Inferior parietal cortex (tissue), 1 donor: Measurements from ENCODE around the gene PSMA8.
A peak's percentile ranks its signal among the peaks of the same experiment; 100 is the strongest.
"Not testable (repeated sequence)": the region's sequence is repeated elsewhere in the genome, so short reads cannot be mapped to it uniquely, and the experiment has no call there.

Experiments
- DNase-seq: peaks from one replicate; pipeline ENCODE4 v3.0.0-alpha.2; 2016; ENCODE audit errors: extremely low spot score

Gene PSMA8

DNA sequence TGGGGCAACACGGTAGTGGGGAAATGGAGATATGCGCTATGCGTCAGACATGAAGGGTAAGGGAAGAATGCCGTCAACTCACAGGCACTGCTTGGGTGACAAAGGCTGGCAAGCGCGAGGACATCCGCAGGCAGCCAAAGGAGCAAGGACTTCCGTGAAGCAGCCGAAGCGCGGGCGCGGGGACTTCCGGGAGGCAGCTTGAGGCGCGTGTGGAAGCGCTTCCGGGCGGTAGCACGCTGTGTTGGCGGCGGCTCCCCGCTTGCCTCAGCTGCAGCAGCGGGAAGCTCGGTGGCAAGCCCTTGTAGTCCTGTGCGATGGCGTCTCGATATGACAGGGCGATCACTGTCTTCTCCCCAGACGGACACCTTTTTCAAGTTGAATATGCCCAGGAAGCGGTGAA lies at the start of gene PSMA8:
TSS of gene PSMA8 (plus strand) at position 218 of the 400 bp plus-strand sequence. CDS start at position 315, 97 bp downstream.
- DNase-seq = no peak

DNA sequence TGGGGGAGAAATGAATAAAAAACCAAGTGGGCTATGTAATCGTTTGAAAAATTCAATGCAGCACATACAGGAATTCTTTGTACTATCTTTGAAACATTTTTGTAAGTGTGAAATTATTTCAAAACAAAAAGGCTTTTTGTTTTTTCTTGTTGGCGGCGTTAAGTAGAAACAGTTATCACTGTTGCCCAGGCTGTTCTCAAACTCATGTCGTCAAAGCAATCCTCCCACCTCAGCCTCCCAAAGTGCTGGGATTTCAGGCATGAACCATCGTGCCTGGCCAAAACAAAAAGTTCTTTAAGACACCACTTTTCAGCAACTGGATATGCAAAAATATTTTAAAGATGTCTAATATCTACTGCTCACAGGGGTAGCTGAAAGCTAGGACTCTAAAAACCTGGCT lies 48.6 kb upstream of the PSMA8 start:
- no peak for DNase-seq

GRCh38 chr18:26086959-26087358 lies 46.7 kb upstream of the PSMA8 start:
- no peak for DNase-seq

DNA sequence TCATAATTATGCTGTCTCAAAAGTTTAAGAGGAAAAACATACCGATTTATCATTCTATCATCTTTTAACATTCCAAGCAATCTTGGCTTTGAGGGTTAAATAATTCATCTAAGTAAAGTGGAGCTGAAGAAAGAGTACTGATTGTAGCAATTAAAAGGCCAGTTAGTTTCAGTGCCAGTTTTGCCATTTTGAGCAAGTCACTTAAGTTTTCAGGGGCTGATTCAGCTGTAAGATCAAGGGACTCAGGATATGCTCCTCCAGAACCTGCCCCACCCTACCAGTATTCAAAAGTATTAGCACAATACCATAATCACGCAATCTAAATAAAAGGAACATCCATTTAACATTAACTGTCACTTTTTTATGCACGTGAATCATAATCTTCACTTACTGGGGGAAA lies 45.2 kb upstream of the PSMA8 start:
- no peak for DNase-seq

GRCh38 chr18:26089293-26090129 lies 44.2 kb upstream of the PSMA8 start:
- peak; percentile 52 for DNase-seq

DNA sequence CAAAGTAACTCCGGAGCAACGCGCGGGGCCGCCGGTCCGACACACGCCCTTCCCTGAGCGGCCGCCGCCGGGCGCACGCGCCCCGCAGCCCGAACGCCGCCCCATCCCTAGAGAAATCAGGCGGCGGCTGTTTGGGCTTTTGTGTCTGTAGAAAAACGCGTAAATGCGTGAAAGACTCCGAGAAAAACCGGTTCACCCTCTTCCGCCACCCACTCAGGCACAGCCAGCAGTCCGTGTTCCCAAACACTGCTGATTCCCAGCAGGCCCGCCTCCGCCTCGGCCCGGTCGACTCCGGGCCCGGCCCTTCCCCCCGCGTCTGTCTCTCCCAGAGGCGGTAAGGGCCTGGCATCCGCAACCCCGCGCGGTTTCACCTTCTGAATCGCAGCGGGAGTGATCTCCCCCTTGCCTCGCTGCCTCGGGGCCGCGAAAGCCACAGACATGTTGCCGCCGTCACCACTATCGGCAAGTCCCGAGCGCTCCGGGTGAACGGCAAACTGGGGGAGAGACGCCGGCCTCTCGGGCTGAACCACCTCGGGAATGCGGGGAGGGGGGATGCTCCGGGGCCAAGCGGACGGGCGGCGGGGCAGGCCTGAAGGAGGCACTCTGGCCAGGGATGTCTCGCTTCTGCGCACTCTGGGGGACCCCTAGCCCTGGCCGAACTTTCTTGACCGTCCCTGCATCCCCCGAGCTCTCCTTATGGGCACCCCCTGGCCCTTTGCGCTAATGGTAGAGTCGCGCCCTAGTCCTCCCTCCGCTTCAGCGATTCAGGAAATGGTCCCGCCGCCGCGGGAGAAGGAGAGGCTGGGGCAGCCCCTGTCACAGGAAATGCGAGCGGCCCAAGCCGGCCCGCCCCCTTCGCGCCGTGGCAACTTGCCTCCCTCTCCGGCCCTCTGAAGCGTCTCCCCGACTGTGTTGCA lies 43.3 kb upstream of the PSMA8 start, which contains the start of gene SS18:
TSS of gene SS18 (minus strand) at position 484 of the 917 bp plus-strand sequence. CDS start at position 440, 44 bp downstream.
- peak; percentile 93 for DNase-seq

DNA sequence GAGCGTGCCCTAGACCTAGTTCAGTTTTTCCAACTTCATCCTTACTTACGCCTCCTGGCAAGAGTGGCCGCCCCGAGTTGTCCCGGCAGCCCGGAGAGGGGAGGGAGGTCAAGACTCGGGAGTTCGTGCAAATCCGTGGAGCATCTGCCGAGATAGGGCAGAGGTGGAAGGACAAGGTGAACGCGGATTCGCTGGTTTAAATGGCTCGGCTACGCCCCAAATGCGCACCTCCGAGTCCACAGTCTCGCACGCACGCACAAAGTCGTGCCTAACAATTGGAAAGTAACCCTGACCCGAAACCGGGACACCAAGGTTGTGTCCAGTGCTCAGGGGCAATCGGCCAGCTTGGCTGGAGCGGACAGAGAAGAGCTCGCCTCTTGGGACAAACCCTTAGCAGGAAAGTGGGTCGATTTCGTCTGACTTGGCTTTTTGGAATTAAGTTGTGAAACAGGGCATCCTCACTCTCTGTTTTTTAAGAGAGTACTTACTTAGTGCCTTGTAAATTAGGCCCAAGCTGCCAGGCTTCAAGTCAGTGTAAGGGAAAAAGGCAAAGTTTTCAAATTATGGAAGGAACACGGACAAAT lies 42.5 kb upstream of the PSMA8 start:
- peak; percentile 50 for DNase-seq

DNA sequence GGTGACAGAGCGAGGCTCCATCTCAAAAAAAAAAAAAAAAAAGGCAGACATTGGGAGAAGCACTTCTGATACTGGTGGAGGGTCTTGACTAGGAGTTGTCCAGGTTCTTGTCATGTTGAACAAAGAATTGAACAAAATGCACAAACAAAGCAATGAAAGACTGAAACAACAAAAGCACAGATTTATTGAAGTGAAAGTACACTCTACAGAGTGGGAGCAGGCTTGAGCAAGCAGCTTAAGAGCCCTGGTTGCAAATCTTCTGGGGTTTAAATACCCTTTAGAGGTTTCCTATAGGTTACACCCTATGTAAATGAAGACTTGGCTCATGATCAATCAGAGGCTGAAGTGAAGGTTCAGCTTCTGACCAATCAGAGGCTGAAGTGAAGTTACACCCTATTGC lies 36.8 kb upstream of the PSMA8 start:
- DNase-seq = no peak

DNA sequence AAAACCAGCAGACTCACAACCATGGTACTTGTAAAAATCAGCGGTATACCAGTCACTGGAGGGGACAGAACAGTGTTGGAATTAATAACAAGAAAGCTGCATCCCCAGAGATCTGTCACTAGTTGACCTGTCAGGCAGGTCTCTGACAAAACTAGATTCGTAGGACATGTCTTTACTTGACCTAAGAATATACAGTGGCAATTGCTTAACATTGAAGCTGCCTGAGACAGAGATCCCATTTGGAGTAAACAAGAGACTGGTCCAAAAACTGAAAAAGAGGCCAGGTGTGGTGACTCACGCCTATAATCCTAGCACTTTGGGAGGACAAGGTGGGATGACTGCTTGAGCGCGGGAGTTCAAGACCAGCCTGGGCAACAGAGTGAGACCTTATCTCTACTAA lies 36.1 kb upstream of the PSMA8 start:
- no peak for DNase-seq

- DNase-seq = no peak
Measured at GRCh38 chr18:26103579-26103978, 30.1 kb upstream of the PSMA8 start.

DNA sequence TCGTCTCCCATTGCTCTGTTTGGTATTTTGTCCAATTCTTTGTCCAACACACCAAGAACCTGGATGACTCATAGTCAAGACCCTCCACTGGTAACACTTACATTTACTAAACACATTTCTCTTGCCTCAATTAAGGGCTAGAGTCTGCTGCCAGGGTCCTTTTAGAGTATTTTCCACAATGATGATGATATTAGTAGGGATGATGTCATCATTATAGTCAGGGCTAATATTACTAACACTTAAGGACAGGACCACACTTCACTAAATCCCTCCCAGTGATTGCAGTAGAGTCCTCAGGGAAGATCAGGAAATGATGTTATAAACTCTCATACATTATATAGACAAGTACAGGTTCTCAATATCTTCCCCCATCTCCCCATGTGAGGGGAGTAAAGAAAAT lies 29.6 kb upstream of the PSMA8 start:
- DNase-seq = no peak

- DNase-seq = no peak
Measured at GRCh38 chr18:26119246-26119645, 14.4 kb upstream of the PSMA8 start.

- DNase-seq = no peak
Measured at GRCh38 chr18:26121476-26121875, 12.2 kb upstream of the PSMA8 start.

DNA sequence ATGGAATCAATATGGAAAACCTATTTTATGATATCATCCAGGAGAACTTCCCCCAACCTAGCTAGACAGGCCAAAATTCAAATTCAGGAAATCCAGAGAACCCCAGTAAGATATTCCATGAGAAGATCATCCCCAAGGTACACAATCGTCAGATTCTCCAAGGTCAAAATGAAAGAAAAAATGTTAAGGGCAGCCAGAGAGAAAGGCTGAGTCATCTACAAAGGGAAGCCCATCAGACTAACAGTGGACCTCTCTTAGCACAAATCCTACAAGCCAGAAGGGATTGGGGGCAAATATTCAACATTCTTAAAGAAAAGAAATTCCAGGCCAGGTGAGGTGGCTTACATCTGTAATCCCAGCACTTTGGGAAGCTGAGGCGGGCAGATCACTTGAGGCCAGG lies 11.7 kb upstream of the PSMA8 start:
- not testable (repeated sequence) for DNase-seq

GRCh38 chr18:26127786-26128185 lies 5.9 kb upstream of the PSMA8 start:
- DNase-seq = no peak

DNA sequence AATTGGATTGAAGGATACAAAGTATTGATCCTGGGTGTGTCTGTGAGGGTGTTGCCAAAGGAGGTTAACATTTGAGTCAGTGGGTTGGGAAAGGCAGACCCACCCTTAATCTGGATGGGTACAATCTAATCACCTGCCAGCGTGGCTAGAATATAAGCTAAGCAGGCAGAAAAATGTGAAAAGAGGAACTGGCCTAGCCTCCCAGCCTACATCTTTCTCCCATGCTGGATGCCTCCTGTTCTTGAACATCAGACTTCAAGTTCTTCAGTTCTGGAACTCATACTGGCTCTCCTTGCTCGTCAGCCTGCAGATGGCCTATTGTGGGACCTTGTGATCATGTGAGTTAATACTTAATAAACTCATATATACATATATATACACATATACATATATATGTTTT lies 5.5 kb upstream of the PSMA8 start:
- DNase-seq = not testable (repeated sequence)

DNA sequence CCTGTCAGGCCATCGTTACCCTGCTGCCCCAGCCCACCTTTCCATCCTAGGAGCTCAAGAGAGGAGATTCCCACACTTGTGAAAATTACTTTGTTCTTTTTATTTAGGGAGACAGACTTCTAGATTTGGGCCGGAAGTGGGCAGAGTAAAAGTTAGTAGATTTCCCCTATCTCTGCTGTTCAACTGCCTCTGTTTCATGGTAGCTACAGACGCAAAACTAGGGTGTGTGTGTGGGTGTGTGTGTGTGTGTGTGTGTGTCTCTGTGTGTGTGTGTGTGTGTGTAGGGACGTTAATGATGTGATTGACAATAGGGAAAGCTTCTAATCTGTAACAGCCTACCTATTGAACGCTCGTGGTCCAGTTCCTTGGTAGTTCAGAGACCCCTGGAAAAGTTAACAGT lies 438 bp downstream of the PSMA8 start:
- DNase-seq = no peak

DNA sequence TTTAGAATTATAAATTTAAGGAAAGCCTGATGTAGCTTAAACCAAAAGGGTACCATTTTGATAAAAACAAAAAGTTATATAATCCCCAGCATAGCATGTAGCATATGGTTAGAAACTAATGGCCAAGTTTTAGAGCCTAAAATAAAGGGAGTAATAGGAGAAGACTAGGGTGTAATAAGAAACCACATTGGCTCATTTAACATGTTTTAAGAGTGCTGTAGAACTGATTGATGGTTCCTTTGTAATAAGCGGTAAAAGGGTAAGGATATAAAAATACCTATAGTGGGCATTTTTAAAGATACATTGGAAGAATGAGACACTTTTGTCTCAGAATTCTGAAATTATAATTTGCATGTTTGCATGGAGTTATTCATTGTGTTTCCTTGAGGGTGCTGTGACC lies 1.9 kb downstream of the PSMA8 start:
- no peak for DNase-seq

DNA sequence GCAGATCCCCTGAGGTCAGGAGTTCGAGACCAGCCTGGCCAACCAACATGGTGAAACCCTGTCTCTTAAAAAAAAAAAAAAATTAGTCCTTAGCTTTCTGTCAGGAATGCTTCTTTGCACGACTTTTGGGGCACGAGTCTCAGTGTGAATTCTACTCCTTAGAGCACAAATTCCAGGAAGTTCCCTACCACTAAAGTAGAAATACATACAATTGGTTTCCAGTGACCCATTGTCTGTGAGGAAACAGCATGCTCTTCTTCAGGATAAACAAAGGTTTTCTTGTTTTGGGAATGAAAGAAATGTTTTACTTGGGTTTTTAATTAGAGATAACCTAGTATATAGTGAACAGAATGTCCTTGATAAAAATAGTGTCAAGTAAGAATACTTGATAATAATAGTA lies 23.7 kb downstream of the PSMA8 start:
- no peak for DNase-seq

- peak; percentile 18 for DNase-seq
Measured at GRCh38 chr18:26159353-26159752, 25.7 kb downstream of the PSMA8 start.

- DNase-seq = no peak
Measured at GRCh38 chr18:26164571-26164970, 30.9 kb downstream of the PSMA8 start.

DNA sequence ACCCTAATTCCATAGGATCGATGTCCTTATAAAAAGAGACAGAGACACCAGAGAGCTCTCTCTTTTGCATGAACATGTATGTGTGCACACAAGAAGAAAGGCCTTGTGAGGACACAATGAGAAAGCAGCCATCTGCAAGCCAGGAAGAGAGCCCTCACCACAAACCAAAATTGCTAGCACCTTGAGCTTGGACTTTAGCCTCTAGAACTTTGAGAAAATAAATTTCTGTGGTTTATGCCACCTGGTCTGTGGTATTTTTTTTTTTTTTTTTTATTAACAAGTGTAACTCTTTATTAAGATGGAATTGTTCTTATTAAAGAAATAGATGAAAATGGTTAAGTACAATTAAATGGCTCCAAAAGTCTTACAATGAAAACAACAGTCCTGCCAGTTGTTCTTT lies 33.9 kb downstream of the PSMA8 start:
- not testable (repeated sequence) for DNase-seq
